K562 (cell line): ENCODE data around the gene UMODL1. TPM values are rescaled to one million over a fixed set of nuclear protein-coding genes. Genes with fewer than 3 reads are reported as not detected.

Source experiments
- ATAC-seq: fragments of 200-7000 bp; cut with Tn5 transposase; 3 replicates; pipeline ENCODE4 v1.9.1; 2020; ENCODE audit warnings: moderate library complexity
- BruUV-seq: library from RNA; stranded (reverse); fragments of 400-500 nt; replicated peaks from 2 replicates; lab custom pipeline; 2021; lab: Mats Ljungman, UMichigan
- CTCF ChIA-PET: fragments of 300-600 bp; formaldehyde crosslinking; extraction: SDS; loops from one replicate; lab custom pipeline; 2021; ENCODE audit warnings: low intra/inter-chr PET ratio; lab: Yijun Ruan, JAX
- POLR2A ChIA-PET: fragments of 300-600, 350-650 bp; sonication (Branson Sonifier 250); formaldehyde crosslinking; extraction: SDS; loops from one replicate; lab custom pipeline; 2021; ENCODE audit warnings: antibody characterized with exemption, inconsistent platforms; lab: Yijun Ruan, JAX
- DNase-seq, 4 experiments: peaks; one replicate each; pipeline versions ENCODE4 v3.0.0 to v3.0.0-alpha.2; 2011 to 2018; ENCODE audit warnings: low spot score in 3 of 4, mixed read lengths in 3 of 4; ENCODE audit errors: extremely low read depth in 1 of 4
- FAIRE-seq: peaks from 2 replicates; lab custom pipeline; 2011; peaks lifted over from hg19 to GRCh38; lab: Jason Lieb, UNC
- H2AFZ ChIP-seq: 2 replicates; pipeline ENCODE4 v1.6.0; 2011; ENCODE audit warnings: low read depth, low read length, control low read depth, inconsistent platforms
- H3K27ac ChIP-seq: fragments of 200-600 bp; 3 replicates; pipeline ENCODE4 v1.8.0; 2011; ENCODE audit warnings: low read depth, mild to moderate bottlenecking, control low read depth, inconsistent platforms, low read length, moderate library complexity, mixed read lengths; ENCODE audit errors: extremely low read depth
- H3K27me3 ChIP-seq, 2 experiments: fragments of 300-600 bp in 1 of 2; 2 replicates in 1 of 2; 3 replicates in 1 of 2; pipeline versions ENCODE4 v1.6.0 to v1.8.0; 2011; ENCODE audit warnings: inconsistent platforms in 2 of 2, low read length in 2 of 2, mild to moderate bottlenecking in 1 of 2, mixed read lengths in 1 of 2, moderate library complexity in 1 of 2; ENCODE audit not compliant: control insufficient read depth in 2 of 2, insufficient read depth in 2 of 2
- H3K36me3 ChIP-seq: fragments of 300-600 bp; 3 replicates; pipeline ENCODE4 v1.8.0; 2011; ENCODE audit warnings: mild to moderate bottlenecking, low read length, inconsistent platforms; ENCODE audit not compliant: control insufficient read depth, insufficient read depth
- H3K4me1 ChIP-seq, 2 experiments: fragments of 200-600 bp in 1 of 2; replicated peaks in 1 of 2; 2 replicates in 1 of 2; 3 replicates in 1 of 2; pipeline versions ENCODE4 v1.5.1 to v1.8.0; 2011; ENCODE audit warnings: inconsistent platforms in 2 of 2, low read length in 2 of 2, mild to moderate bottlenecking in 1 of 2, mixed read lengths in 1 of 2, moderate library complexity in 1 of 2; ENCODE audit not compliant: control insufficient read depth in 2 of 2, insufficient read depth in 2 of 2
- H3K4me2 ChIP-seq: 2 replicates; pipeline ENCODE4 v1.6.1; 2011; ENCODE audit warnings: low read length, control low read depth, inconsistent platforms, mixed read lengths; ENCODE audit not compliant: insufficient read depth
- H3K4me3 ChIP-seq: fragments of 200-600 bp; sonication (generic), shearing (Covaris generic); 2 replicates; pipeline ENCODE4 v1.5.1; 2016; ENCODE audit warnings: control low read depth, inconsistent platforms
- H3K79me2 ChIP-seq: fragments of 200-600 bp; 3 replicates; pipeline ENCODE4 v1.8.0; 2011; ENCODE audit warnings: low read length, inconsistent platforms; ENCODE audit not compliant: control insufficient read depth, insufficient read depth
- H3K9ac ChIP-seq, 2 experiments: 2 replicates each; pipeline versions ENCODE4 v1.6.0 to v1.6.1; 2011; ENCODE audit warnings: low read depth in 2 of 2, low read length in 2 of 2, control low read depth in 1 of 2, inconsistent platforms in 1 of 2, mild to moderate bottlenecking in 1 of 2, mixed read lengths in 1 of 2; ENCODE audit not compliant: insufficient read depth in 1 of 2
- H3K9me1 ChIP-seq: one replicate; pipeline ENCODE4 v1.6.0; 2011; ENCODE audit warnings: inconsistent platforms, mild to moderate bottlenecking, low read length, moderate library complexity; ENCODE audit not compliant: control insufficient read depth, insufficient read depth
- H3K9me3 ChIP-seq: replicated peaks from 2 replicates; pipeline ENCODE4 v1.5.1; 2011; ENCODE audit warnings: low read depth, low read length, inconsistent platforms; ENCODE audit not compliant: control insufficient read depth, insufficient read depth
- H4K20me1 ChIP-seq: replicated peaks from 2 replicates; pipeline ENCODE4 v1.6.1; 2011; ENCODE audit warnings: low read length, inconsistent platforms, mixed read lengths; ENCODE audit not compliant: control insufficient read depth, insufficient read depth
- ATF7 ChIP-seq: fragments of 450-650 bp; IDR thresholded peaks from 2 replicates; pipeline ENCODE4 v1.7.1; 2014; ENCODE audit warnings: mild to moderate bottlenecking, moderate library complexity
- BRF2 ChIP-seq: IDR thresholded peaks from 3 replicates; pipeline ENCODE4 v1.6.1; 2011; ENCODE audit warnings: borderline replicate concordance, mild to moderate bottlenecking; ENCODE audit not compliant: insufficient read length, insufficient read depth
- CGGBP1 ChIP-seq: fragments of 250-450 bp; sonication (Bioruptor Pico); IDR thresholded peaks from 2 replicates; pipeline ENCODE4 v1.9.0; 2021; ENCODE audit warnings: mild to moderate bottlenecking
- GTF2A2 ChIP-seq: IDR thresholded peaks from 2 replicates; pipeline ENCODE4 v1.6.1; 2016; ENCODE audit warnings: mild to moderate bottlenecking, missing genetic modification characterization, missing compliant biosample characterization
- ILF3 ChIP-seq: fragments of 450-650 bp; IDR thresholded peaks from 2 replicates; pipeline ENCODE4 v1.6.1; 2018; ENCODE audit warnings: antibody characterized with exemption, mild to moderate bottlenecking, moderate library complexity, borderline replicate concordance
- MBD1 ChIP-seq: fragments of 250-450 bp; sonication (Bioruptor Pico); IDR thresholded peaks from 2 replicates; pipeline ENCODE4 v1.8.0; 2022; ENCODE audit warnings: inconsistent platforms
- MXI1 ChIP-seq: IDR thresholded peaks from 2 replicates; pipeline ENCODE4 v1.6.1; 2011; ENCODE audit warnings: low read depth, mild to moderate bottlenecking, improper control_type of control experiment, low read length
- SAFB ChIP-seq: fragments of 200-400 bp; formaldehyde crosslinking; IDR thresholded peaks from 2 replicates; pipeline ENCODE4 v1.6.1; 2017; ENCODE audit warnings: low read depth, low read length, borderline replicate concordance
- SMAD3 ChIP-seq: fragments of 450-650 bp; formaldehyde crosslinking; conservative IDR thresholded peaks from 2 replicates; pipeline ENCODE4 v1.4.0; 2020; ENCODE audit warnings: mild to moderate bottlenecking
- ZHX1 ChIP-seq: fragments of 150-350 bp; conservative IDR thresholded peaks from 2 replicates; pipeline ENCODE4 v1.6.1; 2014; ENCODE audit warnings: low read length
- ZNF384 ChIP-seq: IDR thresholded peaks from 2 replicates; pipeline ENCODE4 v1.6.1; 2012; ENCODE audit warnings: low read depth, low read length, improper control_type of control experiment
- ZNF717 ChIP-seq: fragments of 250-450 bp; sonication (Bioruptor Pico); IDR thresholded peaks from 2 replicates; pipeline ENCODE4 v1.5.0; 2021
- WGBS: fragments of 100-300 bp; shearing (Covaris generic); methylation state at CpG from one replicate; pipeline ENCODE4 v1.1.6; 2016; ENCODE audit warnings: low coverage, mixed read lengths; ENCODE audit not compliant: insufficient coverage; ENCODE audit errors: missing lambda C conversion rate; 5-methylcytosine and 5-hydroxymethylcytosine counted together
- in situ Hi-C: fragments of 300-500 bp; cut with MboI; formaldehyde crosslinking; loops from 4 replicates; pipeline ENCODE4 v1.15.0; 2018; ENCODE audit warnings: inconsistent platforms, mixed read lengths
- intact Hi-C: fragments of 100-400 bp; cut with micrococcal nuclease; formaldehyde crosslinking; loops from 2 replicates; pipeline ENCODE4 v1.14.2; 2022
- polyA plus RNA-seq, 8 experiments: library from polyadenylated mRNA; depleted of rRNA in 4 of 8; stranded (reverse) in 5 of 8; unstranded in 3 of 8; fragments of >200 nt; fragmentation: Nextera tagmentation in 2 of 8; fragmentation: Illumina TruSeq in 1 of 8; extraction: Ambion mirVana in 2 of 8; extraction: Trizol in 1 of 8; gene quantifications; 2 replicates each; pipeline versions ENCODE4 v1.2.1 to v1.2.3, GENCODE V29; 2011 to 2014; ENCODE audit warnings: inconsistent platforms in 1 of 8, missing spikeins in 1 of 8
- total RNA-seq, 7 experiments: library from RNA; depleted of rRNA in 6 of 7; stranded (reverse); fragments of >200 nt in 6 of 7; fragmentation: Illumina TruSeq in 2 of 7; extraction: Trizol in 2 of 7; gene quantifications; 2 replicates each; pipeline versions ENCODE4 v1.2.1 to v1.2.3, GENCODE V29; 2011 to 2021; ENCODE audit warnings: low replicate concordance in 1 of 7

Gene UMODL1
- total and polyA plus RNA-seq, 9 of the 15 experiments (the other 6 are each of a cell fraction or from before 2014, with no cell fraction given) = not detected

- DNase-seq = no peak
- H3K4me3 ChIP-seq = no peak overlapping the region
- H3K27ac ChIP-seq = no peak overlapping the region
- intact Hi-C loops (no loop called here), in situ Hi-C loops (no loop called here)
- ChIA-PET CTCF (no interaction called here), POLR2A (no interaction called here)
- FAIRE-seq = no peak
- no peak overlapping the region for H3K4me2 ChIP-seq
- TF ChIP-seq SMAD3 (CRISPR knock-in tag) = no peak
- TF ChIP-seq CGGBP1 = no peak
- TF ChIP-seq ATF7 = no peak
- no peak for TF ChIP-seq ZNF717 (CRISPR knock-in tag)
- no peak for TF ChIP-seq ZHX1
- no peak for TF ChIP-seq ZNF384
- no peak for TF ChIP-seq MBD1 (CRISPR knock-in tag)
- no peak for TF ChIP-seq BRF2
- no peak for TF ChIP-seq ILF3
- no peak for TF ChIP-seq MXI1
- no peak for TF ChIP-seq GTF2A2 (tag)
- TF ChIP-seq SAFB = no peak
- BruUV-seq = no TSS peak
- H3K9me3 ChIP-seq = no peaks in the 10 kb centered on the region
- no peak overlapping the region for H3K9ac ChIP-seq
- H3K79me2 ChIP-seq = no peaks in the 10 kb centered on the region
- H3K4me1 ChIP-seq = no peaks in the 10 kb centered on the region
- no peaks in the 10 kb centered on the region for H3K36me3 ChIP-seq
- peaks cover 2% of the 10 kb centered on the region; the same call in 1 of the 2 replicates for H4K20me1 ChIP-seq
- ATAC-seq = no peak
- 13% methylated on average over 20 of the region's 25 CpGs for WGBS
- no peak overlapping the region for H2AFZ ChIP-seq
- no peaks in the 10 kb centered on the region for H3K9me1 ChIP-seq
- H3K27me3 ChIP-seq = peaks cover 10 to 25% of the 10 kb centered on the region in 2 experiments; a peak in 3 of 5 replicates
Observed at GRCh38 chr21:42160111-42160721, 89.1 kb downstream of the UMODL1 start.
